GM21381 (cell line): ENCODE data around the gene NPPC.

Source experiments
- ATAC-seq: cut with Tn5 transposase; IDR thresholded peaks from one replicate; pipeline ENCODE4 v1.9.1; 2021; ENCODE audit warnings: mild to moderate bottlenecking, moderate library complexity; ENCODE audit not compliant: unreplicated experiment

Gene NPPC

GRCh38 chr2:231935815-231936214, 9.6 kb upstream of the NPPC start:
- ATAC-seq = no peak

GRCh38 chr2:231935207-231935524, 9.0 kb upstream of the NPPC start:
- no peak for ATAC-seq

GRCh38 chr2:231934441-231935206, 8.4 kb upstream of the NPPC start:
- no peak for ATAC-seq

GRCh38 chr2:231933916-231934401, 7.8 kb upstream of the NPPC start:
- ATAC-seq = no peak

- no peak for ATAC-seq
These were observed 7.1 kb upstream of the NPPC start for GRCh38 chr2:231932985-231933915.

- ATAC-seq = no peak
These were observed 6.4 kb upstream of the NPPC start for GRCh38 chr2:231932711-231932970.

GRCh38 chr2:231931481-231931915, 5.3 kb upstream of the NPPC start:
- ATAC-seq = no peak

- no peak for ATAC-seq
These were observed 4.5 kb upstream of the NPPC start for GRCh38 chr2:231930593-231931281.

GRCh38 chr2:231929961-231930592, 3.9 kb upstream of the NPPC start:
- no peak for ATAC-seq

- no peak for ATAC-seq
These were observed 2.9 kb upstream of the NPPC start for GRCh38 chr2:231928901-231929725.

- no peak for ATAC-seq
These were observed 2.3 kb upstream of the NPPC start for GRCh38 chr2:231928481-231928880.

- no peak for ATAC-seq
These were observed 1.3 kb upstream of the NPPC start for GRCh38 chr2:231927566-231927890.

GRCh38 chr2:231926761-231927565, 767 bp upstream of the NPPC start:
- ATAC-seq = no peak

GRCh38 chr2:231925303-231926179, 655 bp downstream of the NPPC start:
- peak; percentile 52 for ATAC-seq

- ATAC-seq = no peak
These were observed 1.3 kb downstream of the NPPC start for GRCh38 chr2:231924889-231925275.

GRCh38 chr2:231923951-231924888, 2.0 kb downstream of the NPPC start:
- ATAC-seq = no peak

GRCh38 chr2:231923010-231923344, 3.2 kb downstream of the NPPC start:
- ATAC-seq = no peak
